NCI-H1092 (cell line): ENCODE data around the gene DHRS13.
"Not testable (repeated sequence)": the region's sequence is repeated elsewhere in the genome, so short reads cannot be mapped to it uniquely, and the experiment has no call there.

Experiments
- DNase-seq: peaks from one replicate; lab custom pipeline; 2025; lab: John Stamatoyannopoulos, UW

The DHRS13 gene

GRCh38 chr17:28858801-28859355, 44.0 kb downstream of the DHRS13 start:
- DNase-seq: no peak

DNA sequence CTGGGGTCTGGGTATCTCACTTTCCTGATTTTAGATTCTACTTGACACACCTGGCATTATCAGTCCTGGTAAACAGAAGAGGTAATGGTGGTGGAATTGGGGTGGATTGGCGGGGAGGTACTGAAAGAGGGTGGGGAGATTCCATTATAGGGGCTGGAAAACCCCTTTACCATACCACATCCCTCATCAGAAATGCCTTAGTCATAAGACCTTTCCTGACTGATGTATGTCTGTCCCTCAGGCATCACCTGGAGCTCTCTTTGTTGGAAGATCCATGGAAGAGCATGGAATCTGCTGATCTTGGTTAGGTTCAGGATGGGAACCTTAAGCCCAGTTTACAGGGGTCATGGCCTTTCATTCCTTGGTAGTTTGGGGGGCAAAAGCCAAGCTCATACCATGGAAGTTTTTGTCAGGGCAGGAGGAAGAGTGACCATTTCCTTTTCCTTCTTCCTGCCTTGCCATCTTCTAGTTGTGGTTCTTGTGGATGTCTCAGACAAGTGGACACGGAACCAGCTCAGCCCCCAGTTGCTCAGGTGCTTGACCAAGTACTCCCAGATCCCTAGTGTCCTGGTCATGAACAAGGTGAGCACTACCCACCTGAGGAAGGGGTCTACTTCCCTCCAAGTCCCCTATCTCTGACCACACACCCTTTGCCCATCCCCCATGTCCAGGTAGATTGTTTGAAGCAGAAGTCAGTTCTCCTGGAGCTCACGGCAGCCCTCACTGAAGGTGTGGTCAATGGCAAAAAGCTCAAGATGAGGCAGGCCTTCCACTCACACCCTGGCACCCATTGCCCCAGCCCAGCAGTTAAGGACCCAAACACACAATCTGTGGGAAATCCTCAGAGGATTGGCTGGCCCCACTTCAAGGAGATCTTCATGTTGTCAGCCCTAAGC, 44.7 kb downstream of the DHRS13 start:
- DNase-seq: no peak

DNA sequence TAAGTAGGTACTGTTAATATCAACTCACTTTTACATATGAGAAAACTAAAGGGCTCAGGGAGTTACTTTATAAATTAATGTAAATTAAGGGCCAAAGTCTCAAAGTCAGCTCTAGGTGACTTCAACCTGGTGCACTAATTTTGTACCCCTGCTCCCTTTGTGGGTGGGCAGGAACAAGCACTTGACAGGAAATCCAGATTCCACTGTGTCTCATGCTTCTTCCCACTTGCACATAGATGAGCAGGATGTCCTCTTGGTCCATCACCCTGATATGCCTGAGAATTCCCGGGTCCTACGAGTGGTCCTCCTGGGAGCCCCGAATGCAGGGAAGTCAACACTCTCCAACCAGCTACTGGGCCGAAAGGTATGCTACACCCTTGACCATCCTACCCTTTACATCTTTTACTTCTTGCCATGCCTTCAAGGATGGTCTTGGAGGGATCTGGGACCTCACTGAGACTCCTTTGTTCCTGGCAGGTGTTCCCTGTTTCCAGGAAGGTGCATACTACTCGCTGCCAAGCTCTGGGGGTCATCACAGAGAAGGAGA, 46.8 kb downstream of the DHRS13 start:
- no peak for DNase-seq

GRCh38 chr17:28855336-28855679, 47.6 kb downstream of the DHRS13 start:
- no peak for DNase-seq

- peak; percentile 76 for DNase-seq
Observed at GRCh38 chr17:28854457-28855335, 48.2 kb downstream of the DHRS13 start, which contains the start of gene ERAL1. Gene ERAL1 (plus strand): TSS chr17:28855016. CDS start chr17:28855035, 19 bp downstream.

GRCh38 chr17:28853295-28853694, 49.6 kb downstream of the DHRS13 start:
- no peak for DNase-seq

DNA sequence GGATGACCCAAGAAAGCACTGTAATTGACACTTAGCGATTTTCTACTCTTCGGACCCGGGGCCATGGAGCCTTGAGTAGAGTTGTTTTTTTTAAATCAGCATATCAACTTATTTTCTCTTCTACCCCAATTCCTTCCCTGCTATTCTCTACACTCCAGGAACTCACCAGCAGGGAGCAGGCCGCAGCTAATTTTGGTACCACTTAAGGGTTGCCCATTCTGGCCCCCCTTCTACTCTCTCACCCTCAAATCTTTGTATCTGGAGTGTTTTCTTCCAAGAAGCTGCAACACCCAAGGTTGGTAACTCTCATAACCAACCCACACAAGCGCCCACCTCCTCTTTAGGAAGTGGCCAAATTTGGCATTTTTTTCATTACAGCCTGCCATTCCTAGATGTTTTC, 53.6 kb downstream of the DHRS13 start:
- no peak for DNase-seq

GRCh38 chr17:28848667-28849066, 54.2 kb downstream of the DHRS13 start:
- DNase-seq: not testable (repeated sequence)
